Gastroesophageal sphincter (tissue), 4 donors: Measurements from ENCODE around the gene ARHGAP22. TPM values are rescaled to one million over a fixed set of nuclear protein-coding genes. Genes with fewer than 3 reads are reported as not detected.

Experiments
- ATAC-seq: fragments of 150-250 bp; one replicate; pipeline ENCODE4 v1.9.1; 2016; ENCODE audit warnings: mild to moderate bottlenecking, moderate library complexity
- H3K27ac ChIP-seq, 4 donors: fragments of 200-600 bp; sonication (generic) in 3 of 4; 1 replicate in 3 of 4; 2 replicates in 1 of 4; pipeline ENCODE4 v1.5.1; 2016 to 2019
- H3K27me3 ChIP-seq: fragments of 200-600 bp; sonication (generic); one replicate; pipeline ENCODE4 v1.5.1; 2019
- H3K36me3 ChIP-seq, 2 donors: fragments of 200-600 bp; sonication (generic); one replicate each; pipeline ENCODE4 v1.5.1; 2019; ENCODE audit warnings: control low read depth in 1 of 2
- H3K4me1 ChIP-seq, 3 donors: fragments of 200-600 bp; sonication (generic); 1 replicate in 2 of 3; 2 replicates in 1 of 3; pipeline ENCODE4 v1.5.1; 2016 to 2019; ENCODE audit warnings: control low read depth in 2 of 3
- H3K4me3 ChIP-seq, 2 donors: fragments of 200-600 bp; sonication (generic); one replicate each; pipeline ENCODE4 v1.5.1; 2019; ENCODE audit warnings: mild to moderate bottlenecking in 1 of 2, moderate library complexity in 1 of 2
- H3K9me3 ChIP-seq, 3 donors: fragments of 200-600 bp; sonication (generic); one replicate each; pipeline ENCODE4 v1.5.1; 2017 to 2019; ENCODE audit warnings: control low read depth in 2 of 3
- EP300 ChIP-seq: sonication (generic); formaldehyde crosslinking; IDR thresholded peaks from one replicate; pipeline ENCODE4 v1.6.1; 2017; ENCODE audit warnings: antibody characterized with exemption, mild to moderate bottlenecking
- POLR2A ChIP-seq, 2 donors: fragments of 450-650 bp; IDR thresholded peaks; one replicate each; pipeline ENCODE4 v1.6.1; 2017; ENCODE audit warnings: antibody characterized with exemption in 2 of 2, mild to moderate bottlenecking in 2 of 2, moderate library complexity in 1 of 2
- POLR2AphosphoS5 ChIP-seq: sonication (generic); formaldehyde crosslinking; IDR thresholded peaks from one replicate; pipeline ENCODE4 v1.6.1; 2017; ENCODE audit warnings: antibody characterized with exemption
- WGBS, 2 donors: methylation state at CpG; one replicate each; pipeline ENCODE4 v1.1.5; 2018; ENCODE audit warnings: low coverage in 1 of 2; 5-methylcytosine and 5-hydroxymethylcytosine counted together
- total RNA-seq, 4 donors: library from RNA; depleted of rRNA; stranded (reverse); fragments of >200 nt; gene quantifications; one replicate each; pipeline ENCODE4 v1.1.0, GENCODE V29; 2016
- TF ChIP-seq, protein P1 (sequence below), 4 experiments: fragments of 200-600 bp in 2 of 4; fragments of 450-650 bp in 2 of 4; sonication (generic) in 1 of 4; IDR thresholded peaks; one replicate each; pipeline ENCODE4 v1.5.1; 2017 to 2019; ENCODE audit warnings: antibody characterized with exemption in 4 of 4, mild to moderate bottlenecking in 2 of 4, moderate library complexity in 2 of 4

The ARHGAP22 gene
- total RNA-seq, 4 donors from 2014 or later, result 4.2 to 5.8 (median 5.1) TPM

DNA sequence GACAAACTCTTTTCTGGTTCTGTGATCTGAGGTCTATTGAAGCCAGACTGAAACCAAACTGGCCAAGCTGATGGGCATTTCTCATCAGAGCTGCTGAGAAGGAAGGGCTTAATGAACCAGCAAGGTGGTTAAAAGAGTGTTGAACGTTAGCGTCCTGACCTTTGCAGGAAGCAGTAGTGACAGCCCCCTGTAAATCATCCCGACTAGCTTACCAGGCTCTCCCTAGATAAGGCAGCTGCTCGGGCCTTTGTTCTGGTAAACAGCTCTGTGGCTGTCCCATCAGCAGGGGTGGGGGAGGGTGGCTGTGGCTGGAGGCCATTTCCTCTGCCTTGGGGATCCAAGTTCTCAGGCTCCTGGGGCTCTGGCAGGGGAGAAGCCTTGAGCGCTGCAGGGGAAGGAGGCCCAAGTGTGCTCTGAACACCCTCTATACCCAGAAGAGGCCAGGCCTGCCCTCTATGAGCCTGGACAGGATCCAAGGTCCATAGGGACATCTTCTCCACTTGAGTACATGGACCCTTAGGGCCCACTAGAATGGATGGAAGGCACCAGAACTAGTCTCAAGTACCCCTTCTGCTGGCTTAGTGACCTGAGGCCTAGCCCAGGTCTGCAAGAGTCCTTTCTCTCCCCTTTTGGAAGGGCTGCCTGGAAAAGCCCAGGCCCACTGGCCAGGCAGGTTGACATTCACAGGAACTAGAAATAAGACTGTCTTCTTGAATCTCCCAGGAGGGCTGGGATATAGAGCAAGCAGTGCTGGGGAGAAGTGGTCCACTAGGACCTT lies 134.6 kb downstream of the ARHGAP22 start:
- 67% methylated on average over 4 of the region's 5 CpGs; no CpG with 5 or more reads in 1 of the 2 donors for WGBS, 2 donors
- no peak for ATAC-seq
- TF ChIP-seq EP300, result no peak
- no peak for TF ChIP-seq POLR2A (IDR thresholded peaks at IDR 0.05)
- no peak for TF ChIP-seq POLR2AphosphoS5
- TF ChIP-seq, protein P1, sequence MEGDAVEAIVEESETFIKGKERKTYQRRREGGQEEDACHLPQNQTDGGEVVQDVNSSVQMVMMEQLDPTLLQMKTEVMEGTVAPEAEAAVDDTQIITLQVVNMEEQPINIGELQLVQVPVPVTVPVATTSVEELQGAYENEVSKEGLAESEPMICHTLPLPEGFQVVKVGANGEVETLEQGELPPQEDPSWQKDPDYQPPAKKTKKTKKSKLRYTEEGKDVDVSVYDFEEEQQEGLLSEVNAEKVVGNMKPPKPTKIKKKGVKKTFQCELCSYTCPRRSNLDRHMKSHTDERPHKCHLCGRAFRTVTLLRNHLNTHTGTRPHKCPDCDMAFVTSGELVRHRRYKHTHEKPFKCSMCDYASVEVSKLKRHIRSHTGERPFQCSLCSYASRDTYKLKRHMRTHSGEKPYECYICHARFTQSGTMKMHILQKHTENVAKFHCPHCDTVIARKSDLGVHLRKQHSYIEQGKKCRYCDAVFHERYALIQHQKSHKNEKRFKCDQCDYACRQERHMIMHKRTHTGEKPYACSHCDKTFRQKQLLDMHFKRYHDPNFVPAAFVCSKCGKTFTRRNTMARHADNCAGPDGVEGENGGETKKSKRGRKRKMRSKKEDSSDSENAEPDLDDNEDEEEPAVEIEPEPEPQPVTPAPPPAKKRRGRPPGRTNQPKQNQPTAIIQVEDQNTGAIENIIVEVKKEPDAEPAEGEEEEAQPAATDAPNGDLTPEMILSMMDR (IDR thresholded peaks at IDR 0.05), result no peak

GRCh38 chr10:48469516-48470020 lies 135.3 kb downstream of the ARHGAP22 start:
- TF ChIP-seq, protein P1 (IDR thresholded peaks at IDR 0.05), result no peak
- TF ChIP-seq POLR2A (IDR thresholded peaks at IDR 0.05), result no peak
- no peak for TF ChIP-seq POLR2AphosphoS5
- no peak for TF ChIP-seq EP300
- Histone ChIP-seq H3K36me3 (no peaks in the 10 kb centered on the region), H3K27me3 (peaks cover 50% of the 10 kb centered on the region), H3K4me1 (peaks cover 0 to 22% (median 0%) of the 10 kb centered on the region in 3 donors), H3K9me3 (peaks cover 0 to 8% (median 0%) of the 10 kb centered on the region in 3 donors), H3K27ac (no peak overlapping the region), H3K4me3 (no peak overlapping the region)
- ATAC-seq, result no peak
- WGBS, 2 donors, result 80% methylated on average over 1 of the region's 4 CpGs; no CpG with 5 or more reads in 1 of the 2 donors

More for the DNA sequence above, 134.6 kb downstream of the ARHGAP22 start:
- H3K27ac ChIP-seq, result no peak overlapping the region
- H3K36me3 ChIP-seq, result no peaks in the 10 kb centered on the region
- H3K9me3 ChIP-seq, result peaks cover 0 to 8% (median 0%) of the 10 kb centered on the region in 3 donors
- peaks cover 50% of the 10 kb centered on the region for H3K27me3 ChIP-seq
- no peak overlapping the region for H3K4me3 ChIP-seq
- H3K4me1 ChIP-seq, result peaks cover 0 to 15% (median 0%) of the 10 kb centered on the region in 3 donors

GRCh38 chr10:48468866-48469511 lies 135.9 kb downstream of the ARHGAP22 start:
- no peak overlapping the region for H3K4me3 ChIP-seq
- ATAC-seq, result no peak
- H3K9me3 ChIP-seq, result peaks cover 0 to 8% (median 0%) of the 10 kb centered on the region in 3 donors
- H3K27ac ChIP-seq, result no peak overlapping the region
- H3K4me1 ChIP-seq, result peaks cover 0 to 25% (median 0%) of the 10 kb centered on the region in 3 donors
- H3K27me3 ChIP-seq, result peaks cover 50% of the 10 kb centered on the region
- WGBS, 2 donors, result no CpG with 5 or more reads among the region's 3 CpGs
- TF ChIP-seq, protein P1 (IDR thresholded peaks at IDR 0.05), result no peak
- no peak for TF ChIP-seq POLR2AphosphoS5
- no peak for TF ChIP-seq EP300
- no peak for TF ChIP-seq POLR2A (IDR thresholded peaks at IDR 0.05)
- H3K36me3 ChIP-seq, result no peaks in the 10 kb centered on the region

GRCh38 chr10:48468130-48468790 lies 136.6 kb downstream of the ARHGAP22 start:
- H3K9me3 ChIP-seq, result peaks cover 0 to 3% (median 0%) of the 10 kb centered on the region in 3 donors
- no peaks in the 10 kb centered on the region for H3K36me3 ChIP-seq
- no peak overlapping the region for H3K27ac ChIP-seq
- WGBS, 2 donors, result 46 to 91% methylated on average over 1 to 3 of the region's 3 CpGs
- no peak overlapping the region for H3K4me3 ChIP-seq
- peaks cover 50% of the 10 kb centered on the region for H3K27me3 ChIP-seq
- ATAC-seq, result no peak
- no peak for TF ChIP-seq POLR2AphosphoS5
- TF ChIP-seq, protein P1 (IDR thresholded peaks at IDR 0.05), result no peak
- no peak for TF ChIP-seq POLR2A (IDR thresholded peaks at IDR 0.05)
- no peak for TF ChIP-seq EP300
- peaks cover 0 to 25% (median 0%) of the 10 kb centered on the region in 3 donors for H3K4me1 ChIP-seq
